GM18861 (cell line): Measurements from ENCODE around the gene HHATL.

Source experiments
- ATAC-seq: cut with Tn5 transposase; IDR thresholded peaks from one replicate; pipeline ENCODE4 v1.9.1; 2021; ENCODE audit not compliant: unreplicated experiment

The HHATL gene, protein sequence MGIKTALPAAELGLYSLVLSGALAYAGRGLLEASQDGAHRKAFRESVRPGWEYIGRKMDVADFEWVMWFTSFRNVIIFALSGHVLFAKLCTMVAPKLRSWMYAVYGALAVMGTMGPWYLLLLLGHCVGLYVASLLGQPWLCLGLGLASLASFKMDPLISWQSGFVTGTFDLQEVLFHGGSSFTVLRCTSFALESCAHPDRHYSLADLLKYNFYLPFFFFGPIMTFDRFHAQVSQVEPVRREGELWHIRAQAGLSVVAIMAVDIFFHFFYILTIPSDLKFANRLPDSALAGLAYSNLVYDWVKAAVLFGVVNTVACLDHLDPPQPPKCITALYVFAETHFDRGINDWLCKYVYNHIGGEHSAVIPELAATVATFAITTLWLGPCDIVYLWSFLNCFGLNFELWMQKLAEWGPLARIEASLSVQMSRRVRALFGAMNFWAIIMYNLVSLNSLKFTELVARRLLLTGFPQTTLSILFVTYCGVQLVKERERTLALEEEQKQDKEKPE

DNA sequence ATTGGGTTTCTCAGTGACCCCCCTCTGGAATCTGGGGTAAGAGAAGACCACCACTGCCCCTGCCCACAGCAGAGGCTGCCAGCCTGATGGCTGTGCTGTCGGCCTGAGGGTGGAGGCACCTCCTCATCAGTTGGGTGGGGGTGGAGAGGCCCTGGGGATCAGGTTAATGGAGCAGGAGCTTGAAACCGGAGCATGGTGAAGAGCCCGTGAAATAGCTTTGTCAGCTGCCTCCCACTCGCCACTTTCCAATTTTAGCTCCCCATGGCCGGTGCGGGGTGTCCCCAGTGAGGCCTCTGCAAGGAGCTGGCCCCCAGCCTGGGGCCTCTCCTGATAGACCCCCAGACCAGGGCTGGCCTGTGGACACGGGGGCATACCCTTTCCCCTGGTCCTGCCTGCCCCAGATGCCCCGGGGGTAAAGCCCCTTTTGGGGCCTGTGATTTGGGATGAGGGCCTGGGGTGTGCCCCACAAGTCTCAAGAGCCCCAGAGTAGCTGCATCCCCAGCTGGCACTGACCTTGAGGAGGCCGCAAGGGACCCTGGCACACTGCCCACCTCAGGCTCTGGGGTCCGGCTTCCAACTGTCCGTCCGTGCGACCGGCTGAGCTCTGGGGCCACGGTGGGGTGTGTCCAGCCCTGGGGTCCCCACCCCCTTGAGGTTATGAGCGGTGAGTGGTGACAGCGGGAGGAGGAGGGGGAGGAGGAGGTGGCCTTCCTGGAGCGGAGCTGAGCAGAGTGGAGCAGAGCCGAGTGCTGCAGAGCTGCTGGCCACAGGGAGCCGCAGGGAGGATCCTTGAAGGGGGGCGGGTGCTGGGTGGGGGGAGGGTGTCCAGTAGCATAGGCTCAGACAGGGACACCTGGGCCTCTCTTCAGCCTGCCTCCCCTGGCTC lies at the start of gene HHATL:
TSS of gene HHATL (minus strand) at position 733 of the 886 bp plus-strand sequence. CDS start 1,972 bp downstream, outside the sequence.
- ATAC-seq, result no peak

DNA sequence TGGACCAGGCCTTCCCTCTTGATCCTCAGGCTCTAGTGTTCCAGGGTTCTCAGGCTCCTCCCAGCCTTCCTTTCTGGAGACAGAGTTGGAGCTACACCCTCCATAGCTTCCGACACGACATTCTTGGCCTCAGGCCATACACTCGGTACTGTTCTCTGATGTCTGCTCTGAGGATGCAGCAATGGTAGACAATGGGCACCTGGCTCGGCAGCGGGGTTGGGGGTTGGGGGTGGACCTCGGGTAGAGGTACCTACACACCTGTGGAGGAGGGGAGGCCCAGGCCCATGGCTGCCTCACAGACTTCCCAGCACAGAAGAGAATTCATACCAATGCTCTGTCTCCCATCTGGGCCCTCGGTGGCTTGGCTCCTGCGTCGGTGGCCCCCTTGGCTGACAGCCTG lies 49.0 kb upstream of the HHATL start:
- no peak for ATAC-seq

DNA sequence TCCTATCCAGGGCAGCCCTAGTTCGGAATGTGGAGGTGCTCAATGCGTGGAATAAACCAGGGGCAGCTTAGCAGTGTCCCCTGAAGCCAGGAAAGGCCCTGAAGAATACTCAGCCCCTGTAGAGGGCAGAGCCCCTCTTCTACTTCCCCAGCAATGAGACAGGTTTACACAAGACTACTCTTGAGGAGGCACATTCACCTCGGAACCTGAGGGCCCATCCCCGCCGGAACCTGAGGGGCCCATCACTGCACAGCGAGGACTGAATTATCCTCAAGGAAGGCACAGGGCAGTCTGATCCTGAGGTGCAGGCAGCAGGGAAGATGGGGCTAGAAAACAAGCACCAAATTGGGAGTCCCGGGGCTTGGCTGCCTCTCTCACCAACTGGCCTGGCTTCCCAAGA lies 48.2 kb upstream of the HHATL start:
- no peak for ATAC-seq

DNA sequence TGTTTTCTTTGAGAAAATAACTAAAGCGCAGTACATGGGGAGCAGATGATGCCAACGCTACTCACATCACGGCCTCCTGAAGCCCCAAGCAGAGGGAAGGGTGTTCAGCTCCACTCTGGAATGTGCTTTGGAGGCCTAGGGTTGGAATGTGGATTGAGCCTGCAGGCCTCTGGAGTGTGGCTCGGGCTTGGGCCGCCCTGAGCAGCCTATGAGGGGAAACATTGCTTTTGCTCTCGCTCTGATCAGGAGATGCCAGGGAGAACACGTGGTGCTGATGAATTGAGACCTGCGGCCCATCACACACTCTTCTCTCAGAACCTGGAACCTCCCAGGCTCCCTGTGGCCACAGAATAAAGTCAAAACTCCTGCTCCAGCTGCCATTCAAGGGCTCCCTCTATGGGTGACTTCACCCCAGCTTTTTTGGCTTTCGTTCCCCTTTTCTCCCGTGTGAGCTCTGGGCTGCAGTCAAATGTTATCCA lies 47.2 kb upstream of the HHATL start:
- no peak for ATAC-seq

DNA sequence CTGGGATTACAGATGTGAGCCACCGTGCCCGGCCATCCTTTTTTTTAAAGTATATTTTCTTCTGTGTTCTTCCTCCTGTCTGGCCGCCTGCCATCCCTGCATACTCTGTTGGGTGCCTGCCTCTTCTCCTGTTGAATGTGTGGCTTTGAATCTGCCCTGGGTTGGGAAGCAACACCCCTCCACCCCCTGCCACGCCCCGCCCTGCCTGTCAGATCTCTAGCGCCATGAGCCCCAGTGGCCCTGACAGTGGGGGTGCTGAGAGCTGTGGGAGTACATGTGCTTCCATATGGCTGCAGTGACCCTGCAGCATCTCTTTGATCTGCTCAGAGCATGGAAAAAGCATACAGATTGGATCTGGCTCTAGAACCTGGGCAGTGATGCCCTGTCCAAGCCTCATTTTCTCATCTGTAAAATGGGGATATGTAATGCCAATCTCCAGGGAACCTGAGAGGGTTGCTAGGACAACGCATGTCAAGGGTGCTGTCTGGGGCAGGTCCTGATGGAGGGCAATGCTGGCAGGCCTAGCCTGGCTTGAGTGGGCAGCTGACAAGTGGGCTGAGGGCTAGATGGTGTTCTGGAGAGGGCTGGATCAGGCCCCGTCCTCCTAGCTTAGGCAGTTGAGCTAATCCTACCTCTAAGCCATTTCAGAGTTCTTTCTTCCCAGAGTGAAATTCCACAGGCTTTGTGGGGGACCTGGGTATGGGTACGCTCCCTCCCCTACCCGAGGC lies 46.6 kb upstream of the HHATL start:
- no peak for ATAC-seq

DNA sequence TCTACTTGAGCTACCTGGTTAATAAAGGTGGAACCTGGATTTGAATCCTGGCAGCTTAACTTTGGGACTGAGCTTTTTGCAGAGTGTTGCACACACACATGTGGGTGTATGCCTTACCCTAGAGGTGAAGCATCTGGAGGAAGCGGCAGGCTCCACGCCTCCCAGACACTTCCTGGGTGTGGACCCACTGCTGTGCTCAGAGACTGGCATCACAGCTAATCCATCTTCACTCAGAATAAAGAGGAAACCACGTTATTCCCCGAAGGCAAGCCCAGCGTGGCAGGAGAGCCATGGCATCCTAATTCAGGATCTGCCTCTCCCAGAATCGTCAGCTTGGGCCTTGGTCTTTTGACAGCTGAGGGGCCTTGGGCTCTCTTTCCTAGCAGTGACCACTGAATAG lies 45.0 kb upstream of the HHATL start:
- ATAC-seq, result no peak

DNA sequence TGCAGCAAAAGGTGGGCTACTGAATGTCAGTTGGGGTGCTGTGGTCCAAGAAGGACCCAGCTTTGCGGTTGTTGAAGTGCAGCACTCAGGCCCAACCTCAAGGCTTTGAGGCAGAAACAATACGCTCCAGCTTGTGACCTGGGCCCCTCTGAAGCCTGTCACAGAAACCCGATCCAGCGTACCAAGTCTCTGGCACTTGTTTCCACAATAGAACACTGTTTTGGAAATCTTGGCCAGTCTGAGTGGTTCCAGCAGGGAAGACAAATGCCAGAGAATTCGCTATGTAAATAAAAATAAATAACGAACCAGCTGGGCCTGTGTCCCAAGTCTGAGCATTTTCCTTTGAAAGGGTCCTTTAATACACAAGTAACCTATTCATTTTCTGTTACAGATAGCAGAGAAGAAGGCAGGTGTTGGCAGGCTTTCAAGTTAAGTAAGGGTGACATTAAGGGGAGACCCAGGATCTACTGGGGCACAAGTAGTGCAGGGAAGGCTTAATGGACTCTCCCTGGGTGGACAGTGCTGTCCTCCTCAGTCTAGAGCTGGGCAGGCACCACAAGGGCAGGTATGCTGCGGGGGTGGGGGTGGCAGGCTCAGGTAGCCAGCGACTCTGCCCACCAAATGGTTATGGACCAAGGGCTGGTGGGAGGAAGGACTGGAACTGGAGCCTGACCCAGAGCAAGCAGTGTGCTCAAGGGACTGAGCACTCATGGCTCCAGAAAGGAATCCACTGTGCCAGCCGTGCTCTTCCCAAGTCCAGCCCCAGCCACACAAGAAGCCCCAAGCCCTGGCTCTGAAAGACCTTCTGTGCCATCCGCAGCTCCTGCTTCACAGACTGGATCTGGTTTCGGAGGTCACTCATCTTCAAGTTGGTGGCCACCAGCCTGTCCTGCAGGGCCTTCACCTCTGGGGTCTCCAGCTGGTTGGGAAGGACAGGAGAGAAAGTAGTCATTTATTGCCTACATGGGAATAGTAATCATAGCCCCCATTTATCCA lies 44.2 kb upstream of the HHATL start:
- ATAC-seq, result no peak

DNA sequence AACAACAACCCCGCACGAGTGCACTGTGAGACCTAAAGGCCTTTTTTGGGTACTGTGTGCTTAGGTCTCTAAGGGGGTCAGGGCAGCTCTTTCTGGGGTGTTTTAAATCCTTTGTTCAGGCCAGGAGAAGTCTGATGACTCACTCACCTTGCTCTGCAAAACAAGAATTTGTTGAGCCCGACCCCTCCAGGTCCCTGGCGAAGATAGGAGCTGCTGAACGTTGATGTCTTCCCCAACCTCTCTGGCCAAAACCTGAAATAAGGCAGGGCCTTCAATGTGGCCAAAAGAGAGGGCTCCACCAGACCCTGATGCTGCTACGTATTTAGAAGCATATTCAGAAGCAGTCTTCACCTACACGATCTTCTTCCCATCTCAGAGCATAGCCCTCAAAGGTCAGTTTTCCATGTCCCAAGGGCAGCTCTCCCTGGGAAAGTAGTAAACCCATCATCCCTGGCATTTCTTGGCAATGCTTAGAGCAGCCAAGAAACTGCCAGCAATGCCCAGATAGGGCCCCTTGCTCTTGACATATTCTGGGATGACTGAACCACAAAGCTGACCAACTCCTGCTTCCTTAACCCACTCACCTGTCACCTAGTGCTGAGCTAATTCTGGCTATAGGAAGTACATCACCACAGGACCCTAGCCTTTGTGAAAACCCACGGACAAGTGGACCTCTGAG lies 43.3 kb upstream of the HHATL start:
- ATAC-seq, result no peak

DNA sequence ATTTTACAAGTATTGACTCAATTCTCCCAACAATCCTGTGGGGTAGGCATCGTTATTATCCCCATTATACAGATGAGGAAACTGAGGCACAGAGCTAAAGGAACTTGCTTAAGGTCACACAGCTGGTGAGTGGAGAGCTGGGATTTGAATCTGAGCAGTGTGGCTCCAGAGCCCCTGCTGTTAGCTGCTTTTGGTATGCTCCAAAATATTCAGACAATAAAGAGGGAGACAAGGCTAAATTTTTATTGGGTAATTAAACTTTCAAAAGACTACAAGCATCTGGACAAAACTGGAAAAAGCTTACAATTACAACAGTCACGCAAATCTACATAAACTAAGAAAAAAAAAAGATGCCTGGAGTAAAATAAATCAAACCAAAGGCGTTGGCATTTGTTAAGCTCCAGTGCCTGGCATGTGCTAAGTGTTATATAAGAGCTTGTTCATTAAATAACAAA lies 42.7 kb upstream of the HHATL start:
- no peak for ATAC-seq

DNA sequence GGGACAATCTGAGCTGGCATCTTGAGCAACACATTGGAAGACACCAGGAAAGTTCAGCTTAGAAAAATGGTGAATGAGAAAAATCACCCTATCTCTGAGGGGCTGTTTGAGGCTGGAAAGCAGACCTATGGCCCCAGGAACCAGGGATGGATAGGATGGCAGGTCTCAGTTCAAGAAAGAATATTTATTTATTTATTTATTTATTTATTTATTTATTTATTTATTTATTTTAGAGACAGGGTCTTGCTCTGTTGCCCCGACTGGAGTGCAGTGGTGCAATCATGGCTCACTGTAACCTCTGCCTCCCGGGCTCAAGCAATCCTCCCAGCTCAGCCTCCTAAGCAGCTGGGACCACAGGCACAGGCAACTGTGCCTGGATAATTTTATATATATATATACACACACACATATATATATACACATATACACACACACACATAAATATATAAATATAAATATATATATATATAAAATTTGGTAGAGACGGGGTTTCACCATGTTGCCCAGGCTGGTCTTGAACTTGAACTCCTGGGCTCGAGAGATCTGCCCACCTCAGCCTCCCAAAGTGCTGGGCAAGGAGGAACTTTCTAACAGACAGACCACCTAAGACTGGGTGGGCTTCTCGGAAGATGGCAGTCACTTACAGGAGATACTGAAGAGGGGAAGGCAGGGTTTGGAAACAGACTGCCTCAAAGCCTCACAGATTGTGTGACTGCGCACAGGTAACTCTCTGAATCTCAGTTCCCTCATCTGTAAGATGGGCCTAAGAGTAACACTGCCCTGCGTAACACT lies 40.8 kb upstream of the HHATL start:
- no peak for ATAC-seq

DNA sequence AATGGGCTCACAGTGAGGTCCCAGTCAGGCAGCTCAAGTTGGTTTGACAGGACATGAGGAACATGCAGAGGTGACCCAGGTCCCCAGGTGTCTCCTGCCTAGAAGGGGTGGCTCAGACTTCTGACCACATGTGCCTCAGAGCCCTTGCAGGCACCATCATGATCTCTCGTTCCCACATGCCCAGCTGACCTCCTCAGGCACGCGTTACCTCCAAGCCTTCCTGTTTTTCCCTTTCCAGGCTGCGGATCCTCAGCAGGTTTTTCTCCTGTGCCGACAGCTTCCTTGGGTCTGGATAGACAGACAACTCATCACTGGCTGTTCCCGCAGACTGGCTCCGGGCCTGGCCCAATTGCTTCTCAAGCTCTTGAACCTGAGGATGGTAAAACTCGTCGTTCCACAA lies 40.1 kb upstream of the HHATL start:
- ATAC-seq, result no peak

DNA sequence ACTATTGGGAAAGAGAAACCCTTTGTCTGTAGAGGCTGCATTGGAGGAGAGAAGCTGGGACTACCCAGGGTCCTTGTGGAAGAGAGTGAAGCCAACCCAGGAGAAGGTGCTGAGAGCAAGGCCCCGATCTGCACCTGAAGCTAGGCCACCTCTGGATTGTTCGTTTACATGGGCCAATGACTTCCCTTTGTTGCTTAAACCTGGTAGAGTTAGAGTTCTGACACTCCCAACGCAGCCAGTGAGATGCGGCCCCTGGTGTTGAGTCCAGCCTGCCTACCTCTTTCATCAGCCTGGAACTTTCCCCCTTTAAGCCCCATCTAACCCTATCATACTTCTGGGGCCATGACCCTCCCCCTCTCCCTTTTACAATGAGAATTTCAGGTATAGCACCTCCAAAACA lies 39.7 kb upstream of the HHATL start:
- no peak for ATAC-seq

DNA sequence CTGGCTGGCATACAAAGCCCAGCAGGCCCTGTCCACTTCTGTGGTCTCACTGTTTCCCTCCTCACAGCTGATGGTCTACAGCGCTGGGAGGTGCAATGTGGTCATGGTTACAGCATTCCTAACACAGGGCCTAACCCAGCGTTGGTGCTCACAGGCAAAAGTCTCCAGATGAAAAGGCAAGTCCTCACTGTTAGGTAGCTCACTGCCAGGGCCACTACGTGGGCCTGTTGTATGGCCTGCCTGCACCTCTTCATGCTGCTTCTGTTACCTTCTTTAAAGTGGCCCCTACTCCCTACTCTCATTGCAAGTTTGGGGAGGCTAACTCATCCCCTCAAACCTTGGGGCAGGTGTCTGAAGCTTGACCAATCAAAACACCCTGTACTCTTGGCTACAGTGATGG lies 39.2 kb upstream of the HHATL start:
- ATAC-seq, result no peak

DNA sequence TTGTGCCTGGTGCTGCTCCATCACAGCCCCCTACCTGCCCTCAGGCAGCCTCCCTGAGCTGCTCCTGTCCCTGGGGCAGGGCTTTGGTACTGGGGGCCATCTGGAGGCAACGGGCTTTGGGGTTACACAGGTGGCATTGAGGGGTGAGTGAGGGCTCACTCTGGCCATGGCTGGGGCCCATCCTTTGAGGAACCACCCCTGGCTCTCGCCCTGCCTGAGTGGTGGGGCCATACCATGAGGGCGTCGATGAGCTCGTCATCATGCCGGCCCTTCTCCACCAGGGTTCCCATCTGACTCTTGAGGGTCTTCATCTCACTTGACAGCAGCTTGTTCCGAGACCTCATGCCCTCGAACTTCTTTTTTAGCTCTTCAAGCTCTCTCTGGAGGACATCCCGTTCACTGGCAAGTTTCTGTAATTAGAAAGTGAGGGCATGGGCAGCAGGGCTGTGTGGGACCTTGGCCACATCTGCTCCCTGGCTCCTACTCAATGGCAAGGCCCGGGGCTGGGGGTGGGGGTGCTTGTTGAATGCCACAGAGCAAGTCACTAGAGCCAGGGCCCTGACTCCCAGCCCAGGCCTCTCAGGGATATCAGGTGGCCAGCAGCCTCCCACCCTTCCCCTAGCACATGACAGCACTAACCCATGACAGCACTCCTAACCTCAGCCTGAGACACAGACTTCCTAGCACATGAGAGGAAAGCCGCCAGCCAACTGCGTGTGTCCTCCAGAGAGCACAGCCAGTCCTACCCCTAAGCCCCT lies 37.0 kb upstream of the HHATL start:
- ATAC-seq, result no peak

DNA sequence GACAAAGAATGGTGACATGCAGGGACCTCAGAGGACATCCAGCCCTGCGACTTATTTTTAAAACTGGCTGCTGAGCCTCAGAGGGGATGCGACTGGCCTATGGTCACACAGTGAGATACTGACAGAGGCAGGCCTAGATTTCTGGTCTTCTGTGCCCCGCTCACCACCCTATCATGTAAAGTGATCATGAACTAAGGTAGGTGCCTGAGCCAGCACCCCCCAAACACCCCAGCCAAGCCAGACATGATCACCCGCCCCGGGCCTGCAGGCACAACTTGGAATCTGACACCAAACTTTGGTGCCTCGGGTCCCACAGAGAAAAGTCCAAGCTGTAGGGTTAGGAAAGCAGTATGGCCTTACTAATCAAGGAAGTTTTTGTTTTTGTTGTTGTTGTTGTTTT lies 33.9 kb upstream of the HHATL start:
- ATAC-seq, result no peak

DNA sequence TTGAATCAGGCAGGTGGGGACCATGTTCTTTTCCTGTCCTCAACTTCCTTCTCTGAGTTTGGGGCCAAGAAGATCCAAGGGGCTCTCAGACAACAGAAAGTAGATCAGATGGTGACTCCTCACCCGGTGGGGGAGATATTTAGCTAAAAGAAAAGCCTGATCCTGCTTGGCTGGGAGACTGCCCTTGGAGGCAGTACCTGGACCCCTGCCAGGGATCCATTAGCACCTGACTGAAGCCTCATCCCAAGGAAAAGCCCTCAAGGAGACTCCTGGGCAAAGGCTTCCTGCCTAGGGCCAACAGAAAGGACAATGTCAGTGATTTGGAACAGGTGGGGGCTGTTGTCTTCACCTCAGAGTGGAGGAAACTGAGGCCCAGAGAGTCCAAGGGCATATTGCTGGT lies 33.5 kb upstream of the HHATL start:
- ATAC-seq, result no peak

DNA sequence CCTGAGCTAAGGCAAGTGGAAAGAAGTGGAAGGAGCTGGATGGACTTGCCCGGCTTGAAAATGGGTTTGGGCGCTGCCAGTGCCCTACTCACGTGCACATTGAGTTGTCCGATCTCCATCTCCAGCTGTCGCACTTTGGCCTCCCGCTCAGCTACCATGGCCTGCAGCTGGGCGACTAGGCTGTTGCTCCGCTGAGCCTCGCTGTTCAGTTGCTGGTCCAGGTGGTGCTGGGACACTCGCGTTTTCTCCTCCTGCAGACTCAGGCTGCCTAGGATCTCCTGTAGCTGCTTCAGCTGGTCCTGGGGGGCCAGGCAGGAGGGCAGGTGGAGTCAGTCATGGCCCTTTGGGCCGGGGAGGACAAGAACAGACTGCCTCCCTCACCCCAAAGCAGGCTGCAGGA lies 33.0 kb upstream of the HHATL start:
- ATAC-seq, result no peak

DNA sequence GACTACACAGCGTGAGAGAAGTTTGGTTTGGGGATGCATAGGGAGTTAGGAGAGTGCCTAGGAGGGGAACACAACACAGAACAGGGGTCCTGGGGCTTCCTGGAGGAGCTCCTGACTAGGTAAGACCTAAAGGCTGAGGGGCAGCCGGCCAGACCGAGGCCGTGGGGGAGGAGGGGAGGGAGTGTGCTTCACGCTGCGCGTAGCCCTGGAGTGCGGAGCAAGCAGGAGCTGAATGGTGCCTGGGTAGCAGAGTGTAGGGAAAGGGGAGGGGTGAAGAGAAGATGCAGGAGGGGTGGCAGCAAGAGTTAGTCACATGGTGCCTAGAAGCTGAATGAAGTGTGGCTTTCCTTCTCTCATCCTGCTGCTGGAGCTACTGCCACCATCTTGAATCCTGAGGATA lies 32.4 kb upstream of the HHATL start:
- no peak for ATAC-seq
